COR-L47 (cell line): ENCODE data around the gene FKBP8.
"Not testable (repeated sequence)": the region's sequence is repeated elsewhere in the genome, so short reads cannot be mapped to it uniquely, and the experiment has no call there.

ENCODE experiments used
- DNase-seq: peaks from one replicate; lab custom pipeline; 2025; lab: John Stamatoyannopoulos, UW

Gene FKBP8

DNA sequence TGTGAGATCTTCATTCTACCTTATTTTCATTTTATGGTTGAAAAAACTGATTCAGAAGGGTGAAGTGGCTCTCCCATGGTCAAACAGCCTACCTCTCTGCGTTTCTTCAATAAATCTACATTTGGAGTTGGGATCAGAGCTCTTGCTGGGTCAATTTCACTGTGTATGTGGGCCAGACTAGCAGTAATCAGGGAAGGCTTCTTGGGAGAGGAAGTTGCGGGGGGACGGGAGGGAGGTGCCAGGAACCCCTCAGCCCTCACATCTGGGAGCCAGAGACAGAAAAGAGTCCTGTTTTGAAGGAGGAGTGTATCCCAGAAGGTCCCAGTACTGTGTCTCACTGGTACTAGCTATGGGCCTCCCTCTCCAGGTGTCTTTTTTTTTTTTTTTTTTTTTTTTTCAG lies 15.2 kb upstream of the FKBP8 start:
- no peak for DNase-seq

DNA sequence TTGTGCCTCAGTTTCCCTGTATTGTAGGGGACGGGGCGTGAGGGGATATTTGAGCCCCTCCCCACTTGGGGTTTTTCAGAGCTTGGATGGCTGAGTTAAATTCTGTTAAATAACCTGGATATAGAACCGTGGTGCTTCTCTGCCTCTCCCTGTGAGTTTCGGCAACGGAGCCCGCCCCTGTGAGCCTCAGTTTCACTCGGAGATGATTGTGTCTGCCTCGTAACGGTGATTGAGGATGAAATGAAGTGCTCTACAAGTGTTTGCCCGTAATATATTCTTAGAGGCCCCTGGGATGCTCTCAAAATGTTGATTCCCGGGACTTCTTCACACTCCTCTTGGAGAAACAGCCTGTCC lies 14.8 kb upstream of the FKBP8 start:
- no peak for DNase-seq

DNA sequence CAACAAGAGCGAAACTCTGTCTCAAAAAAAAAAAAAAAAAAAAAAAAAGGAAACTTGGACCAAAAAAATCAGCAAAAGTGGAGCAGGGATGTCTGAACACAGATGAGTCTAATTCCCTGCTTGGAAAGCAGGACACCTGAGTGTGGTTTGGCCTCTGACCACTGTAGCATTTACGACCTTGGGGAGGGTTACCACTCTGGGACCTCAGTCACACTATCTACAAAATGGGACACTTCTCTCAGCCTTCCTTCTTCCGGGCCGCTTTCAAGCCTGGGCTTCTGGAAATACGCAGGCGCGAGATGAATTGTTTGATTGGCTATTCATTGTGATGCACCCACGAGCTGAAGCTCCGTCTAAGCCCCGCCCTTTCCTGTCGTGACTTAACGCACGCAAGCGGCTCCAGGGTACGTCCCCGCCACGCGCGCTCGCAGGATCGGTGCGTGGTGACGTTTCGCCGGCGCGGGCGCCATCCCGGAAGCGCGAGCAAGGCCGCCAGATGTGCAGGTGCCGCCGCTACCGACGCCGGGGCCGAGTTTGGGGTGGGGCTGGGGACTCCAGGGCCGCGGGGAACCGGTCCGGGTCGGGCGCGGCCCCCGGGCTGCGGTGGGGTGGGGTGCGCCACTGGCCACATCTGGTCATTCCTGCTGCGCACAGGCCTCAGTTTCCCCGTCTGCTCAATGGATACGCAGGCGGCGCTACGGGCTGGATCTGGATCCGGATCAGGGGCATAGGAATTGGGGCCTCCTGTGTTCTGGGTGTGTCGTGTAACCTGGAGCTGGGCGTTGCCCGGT lies 14.2 kb upstream of the FKBP8 start, which contains the start of gene KXD1:
Gene KXD1 (plus strand): TSS at position 460 of the 791 bp plus-strand sequence. CDS start 4,187 bp downstream, outside the sequence.
- peak; percentile 99 for DNase-seq

DNA sequence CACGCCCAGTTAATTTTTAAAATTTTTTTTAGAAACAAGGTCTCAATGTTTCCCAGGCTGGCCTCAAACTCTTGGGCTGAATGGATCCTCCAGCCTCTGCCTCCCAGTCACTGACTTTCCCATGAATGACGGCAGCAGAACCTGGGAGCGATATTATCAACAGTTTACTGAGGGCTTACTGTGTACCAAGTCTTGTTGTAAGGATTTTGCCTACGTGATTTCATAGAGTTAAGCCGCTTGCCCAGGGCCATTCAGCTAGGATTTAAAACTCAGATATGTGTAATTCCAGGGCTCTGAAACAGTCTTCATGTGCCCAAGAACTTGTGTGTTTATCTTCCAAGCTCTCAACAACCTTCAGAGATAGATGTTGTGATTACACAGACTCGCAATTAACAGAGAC lies 8.3 kb upstream of the FKBP8 start:
- no peak for DNase-seq

DNA sequence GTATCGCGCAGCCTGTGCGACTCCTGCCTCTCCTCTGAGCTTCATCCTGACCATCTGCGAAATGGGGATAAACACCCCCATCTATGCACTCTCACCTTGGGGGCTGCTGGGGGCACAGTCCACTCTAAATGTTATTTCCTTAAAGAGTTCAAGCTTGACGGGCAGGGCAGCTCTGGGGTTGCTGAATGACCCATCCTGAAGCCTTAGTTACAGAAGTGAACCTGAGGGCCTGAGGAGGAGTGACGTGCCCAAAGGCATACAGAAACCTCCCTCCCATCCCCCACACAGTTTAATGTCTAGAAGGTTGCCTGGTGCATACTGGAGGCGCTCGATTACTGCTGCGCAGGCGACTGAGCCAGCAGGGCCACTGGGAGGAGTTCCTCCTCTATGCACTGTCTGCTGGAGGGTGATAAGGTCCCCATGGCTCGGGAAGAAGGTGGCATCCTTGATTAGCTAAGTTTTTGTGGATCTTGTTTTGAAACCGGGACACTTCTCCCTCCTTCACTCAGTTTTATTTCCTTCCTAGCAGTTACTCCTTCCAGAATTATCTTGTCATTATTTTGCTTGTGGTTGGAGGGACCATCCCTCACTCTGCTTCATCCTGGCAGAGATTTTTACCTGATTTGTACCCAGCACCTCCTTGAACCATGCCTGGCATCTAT lies 572 bp upstream of the FKBP8 start:
- peak; percentile 6 for DNase-seq

- no peak for DNase-seq
These were observed 1.1 kb downstream of the FKBP8 start for GRCh38 chr19:18541992-18542940.

- no peak for DNase-seq
These were observed 1.9 kb downstream of the FKBP8 start for GRCh38 chr19:18541258-18541991.

DNA sequence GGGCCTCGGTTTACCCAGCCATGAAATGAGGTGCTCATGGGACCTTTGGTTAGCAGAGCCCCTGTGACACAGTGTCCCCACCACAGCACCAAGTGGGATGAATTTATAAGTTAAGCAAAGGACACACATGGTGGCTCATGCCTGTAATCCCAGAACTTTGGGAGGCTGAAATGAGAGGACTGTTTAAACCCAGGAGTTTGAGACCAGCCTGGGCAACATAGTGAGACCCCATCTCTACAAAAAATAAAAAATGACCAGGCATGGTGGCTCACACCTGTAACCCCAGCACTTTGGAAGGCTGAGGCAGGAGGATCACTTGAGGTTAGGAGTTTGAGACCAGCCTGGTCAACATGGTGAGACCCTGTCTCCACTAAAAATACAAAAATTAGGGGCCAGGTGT lies 3.2 kb downstream of the FKBP8 start:
- not testable (repeated sequence) for DNase-seq

DNA sequence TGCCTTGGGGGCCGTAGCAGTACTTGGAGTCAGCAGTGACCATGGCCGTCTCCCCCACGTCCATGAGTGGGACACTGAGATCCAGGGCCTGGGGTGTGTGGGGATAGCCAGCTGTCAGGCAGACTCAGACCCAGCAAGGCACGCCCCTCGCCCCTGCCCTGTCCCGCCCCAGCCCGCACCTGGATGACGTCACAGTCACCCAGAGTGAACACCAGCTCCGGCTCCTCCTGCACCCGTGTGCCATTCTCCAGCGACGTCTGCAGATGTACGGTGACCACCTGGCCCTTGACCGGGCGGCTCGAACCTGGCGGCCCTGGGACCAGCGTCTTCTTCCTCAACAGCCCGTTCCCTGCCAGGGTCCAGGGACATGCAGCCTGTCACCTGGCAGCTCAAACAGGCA lies 4.0 kb downstream of the FKBP8 start:
- DNase-seq = no peak

DNA sequence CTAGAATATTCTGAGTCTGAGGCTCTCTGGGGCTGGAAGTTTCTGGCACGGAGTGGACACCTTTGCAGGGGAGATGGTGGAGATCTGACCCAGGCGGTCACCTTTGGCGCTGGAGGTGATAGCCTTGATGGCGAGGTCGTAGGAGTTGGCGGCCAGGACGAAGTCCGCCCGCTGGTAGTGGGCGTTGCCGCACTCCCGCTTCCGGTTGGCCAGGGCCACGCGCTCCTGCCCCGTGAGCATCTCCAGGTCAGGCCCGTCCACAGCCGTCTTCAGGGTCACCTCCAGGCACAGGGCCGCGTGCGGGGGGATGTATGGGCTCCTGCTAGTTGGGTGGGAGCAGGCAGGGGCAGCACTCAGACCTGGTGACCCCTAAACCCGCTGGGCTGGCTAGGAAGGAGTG lies 5.3 kb downstream of the FKBP8 start:
- DNase-seq = no peak

- DNase-seq = no peak
These were observed 5.9 kb downstream of the FKBP8 start for GRCh38 chr19:18537431-18537830.

GRCh38 chr19:18536475-18536874 lies 6.9 kb downstream of the FKBP8 start:
- DNase-seq = no peak

- DNase-seq = no peak
These were observed 10.3 kb downstream of the FKBP8 start for GRCh38 chr19:18533058-18533457.

DNA sequence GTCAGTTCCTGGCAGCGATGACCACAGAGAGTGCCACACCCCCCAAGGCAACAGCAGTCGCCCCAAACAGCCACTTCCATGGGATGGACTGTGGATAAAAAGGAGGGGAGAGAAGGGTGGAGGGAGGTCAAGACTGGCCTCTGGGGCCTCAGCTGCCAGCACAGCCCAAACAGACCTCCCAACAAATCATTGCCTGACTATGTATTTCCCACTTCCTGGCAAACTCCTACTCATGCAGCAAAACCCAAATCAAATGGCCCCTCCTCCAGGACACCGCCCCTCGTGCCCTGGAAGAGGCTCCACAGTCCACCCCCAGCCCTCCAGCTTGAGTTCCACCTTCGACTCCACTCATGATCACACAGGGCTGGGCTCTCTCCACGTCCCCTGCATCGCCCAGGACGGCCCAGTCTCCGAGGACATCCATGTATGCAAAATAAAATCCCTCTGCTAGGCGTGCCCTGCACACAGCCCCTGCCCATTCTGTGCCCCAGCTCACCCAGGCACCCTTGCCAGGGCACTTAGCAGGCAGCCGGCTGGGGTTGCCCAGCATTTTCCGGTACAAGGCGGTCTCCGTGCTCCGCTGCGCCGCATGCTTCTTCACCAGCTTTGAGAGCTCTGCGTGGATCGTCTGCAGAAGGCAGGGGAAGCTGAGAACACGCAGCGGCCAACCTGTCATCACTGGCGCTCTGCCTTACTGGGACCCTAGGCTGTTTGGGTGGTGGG lies 11.0 kb downstream of the FKBP8 start:
- DNase-seq = no peak

- no peak for DNase-seq
These were observed 11.9 kb downstream of the FKBP8 start for GRCh38 chr19:18531485-18531884.

- DNase-seq = no peak
These were observed 13.6 kb downstream of the FKBP8 start for GRCh38 chr19:18529782-18530181.

DNA sequence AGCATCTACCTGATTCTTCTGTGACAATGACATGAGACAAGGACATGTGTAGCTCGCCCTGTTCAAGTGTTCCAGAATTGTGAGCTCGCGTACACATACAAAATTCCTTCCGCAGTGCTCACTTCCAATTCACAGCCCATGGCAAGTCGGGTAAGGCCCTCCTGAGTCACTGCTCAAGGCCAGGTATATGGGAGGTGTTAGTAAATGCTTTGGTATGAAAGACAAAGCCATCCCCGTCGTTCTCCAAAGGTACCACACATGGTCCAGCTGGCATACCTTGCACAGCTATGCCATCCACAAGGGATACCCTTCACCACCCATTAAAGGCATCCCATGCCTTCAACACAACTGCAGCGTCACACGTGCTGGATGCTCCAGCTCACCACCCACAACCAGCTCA lies 17.1 kb downstream of the FKBP8 start:
- DNase-seq = no peak

DNA sequence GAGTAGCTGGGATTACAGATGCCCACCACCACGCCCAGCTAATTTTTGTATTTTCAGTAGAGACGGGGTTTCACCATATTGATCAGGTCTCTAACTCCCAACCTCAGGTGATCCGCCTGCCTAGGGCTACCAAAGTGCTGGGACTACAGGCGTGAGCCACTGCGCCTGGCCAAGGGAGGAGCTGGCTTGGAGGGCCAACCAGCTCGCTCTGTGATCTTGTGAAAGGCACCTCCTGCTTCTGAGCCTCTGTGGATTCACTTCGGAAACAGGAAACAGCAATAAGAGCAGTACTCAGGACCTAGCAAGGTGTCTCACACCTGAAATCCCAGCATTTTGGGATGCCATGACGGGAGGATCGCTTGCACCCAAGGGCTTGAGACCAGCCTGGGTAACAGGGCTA lies 19.5 kb downstream of the FKBP8 start:
- no peak for DNase-seq

DNA sequence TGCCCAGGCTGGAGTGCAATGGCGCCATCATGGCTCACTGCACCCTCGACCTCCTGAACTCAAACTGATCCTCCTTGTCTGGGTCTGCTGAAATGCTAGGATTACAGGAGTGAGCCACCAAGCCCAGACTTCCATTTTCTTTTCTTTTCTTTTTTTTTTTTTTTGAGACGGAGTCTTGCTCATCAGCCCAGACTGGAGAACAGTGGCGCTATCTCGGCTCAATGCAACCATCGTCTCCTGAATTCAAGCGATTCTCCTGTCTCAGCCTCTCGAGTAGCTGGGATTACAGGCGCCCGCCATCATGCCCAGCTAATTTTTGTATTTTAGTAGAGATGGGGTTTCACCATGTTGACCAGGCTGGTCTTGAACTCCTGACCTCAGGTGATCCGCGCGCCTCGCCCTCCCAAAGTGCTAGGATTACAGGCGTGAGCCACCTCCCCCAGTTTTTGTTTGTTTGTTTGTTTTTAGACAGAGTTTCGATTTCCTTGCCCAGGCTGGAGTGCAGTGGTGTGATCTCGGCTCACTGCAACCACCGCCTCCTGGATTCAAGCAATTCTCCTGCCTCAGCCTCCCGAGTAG lies 20.4 kb downstream of the FKBP8 start:
- not testable (repeated sequence) for DNase-seq

DNA sequence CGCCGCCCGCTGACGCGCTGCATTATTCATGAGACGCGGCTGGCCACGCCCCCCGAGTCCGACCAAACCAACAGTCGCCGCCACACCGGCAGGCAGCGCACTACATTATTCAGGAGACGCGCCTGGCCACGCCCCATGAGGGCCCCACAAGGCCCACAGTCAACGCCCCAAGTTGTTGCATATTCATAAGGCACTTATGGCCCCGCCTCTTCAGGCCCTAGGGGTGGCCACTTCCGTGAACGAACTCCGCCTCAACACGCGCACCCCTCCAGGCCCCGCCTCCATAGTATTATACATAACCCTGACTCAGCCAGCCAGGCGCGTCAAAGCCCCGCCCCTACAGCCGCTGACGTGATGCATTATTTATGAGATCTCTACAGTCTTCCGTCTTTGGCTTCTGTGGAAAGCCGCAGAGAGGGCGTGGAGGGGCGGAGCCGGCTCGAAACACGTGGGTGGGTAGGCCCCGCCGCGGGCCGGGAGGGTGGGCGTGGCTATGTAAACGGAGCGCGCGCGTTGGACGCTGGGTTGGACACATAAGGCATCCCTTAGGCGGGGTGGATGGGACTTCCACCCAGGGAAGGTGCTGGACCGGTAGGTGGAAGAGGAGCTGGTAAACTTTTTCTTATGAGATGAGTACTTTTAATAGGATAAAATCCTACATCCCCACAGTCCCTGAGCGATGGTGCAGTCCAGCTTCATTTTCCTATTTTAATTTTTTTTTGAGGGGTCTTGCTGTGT lies 21.1 kb downstream of the FKBP8 start:
- DNase-seq = peak; percentile 100
